GM21423 (cell line): ENCODE measurements around the gene CAMTA1.
"Not testable (repeated sequence)": the region's sequence is repeated elsewhere in the genome, so short reads cannot be mapped to it uniquely, and the experiment has no call there.

Experiments used
- ATAC-seq: cut with Tn5 transposase; IDR thresholded peaks from one replicate; pipeline ENCODE4 v1.9.1; 2021; ENCODE audit warnings: mild to moderate bottlenecking, moderate library complexity; ENCODE audit not compliant: unreplicated experiment

CAMTA1 gene

GRCh38 chr1:6805004-6805416 lies 19.8 kb downstream of the CAMTA1 start:
- no peak for ATAC-seq

GRCh38 chr1:6807782-6808181 lies 22.5 kb downstream of the CAMTA1 start:
- no peak for ATAC-seq

GRCh38 chr1:6809461-6809860 lies 24.2 kb downstream of the CAMTA1 start:
- no peak for ATAC-seq

- ATAC-seq = not testable (repeated sequence)
Measured at GRCh38 chr1:6810146-6810734, 25.0 kb downstream of the CAMTA1 start.

- no peak for ATAC-seq
Measured at GRCh38 chr1:6811583-6811982, 26.3 kb downstream of the CAMTA1 start.

GRCh38 chr1:6813165-6813564 lies 27.9 kb downstream of the CAMTA1 start:
- no peak for ATAC-seq

- no peak for ATAC-seq
Measured at GRCh38 chr1:6815726-6816125, 30.5 kb downstream of the CAMTA1 start.

GRCh38 chr1:6819246-6820040 lies 34.2 kb downstream of the CAMTA1 start:
- no peak for ATAC-seq

- no peak for ATAC-seq
Measured at GRCh38 chr1:6820899-6821298, 35.6 kb downstream of the CAMTA1 start.

GRCh38 chr1:6822530-6823359 lies 37.5 kb downstream of the CAMTA1 start:
- ATAC-seq = no peak

- ATAC-seq = no peak
Measured at GRCh38 chr1:6823793-6824192, 38.5 kb downstream of the CAMTA1 start.

- ATAC-seq = no peak
Measured at GRCh38 chr1:6824665-6825368, 39.6 kb downstream of the CAMTA1 start.

- no peak for ATAC-seq
Measured at GRCh38 chr1:6825828-6826227, 40.6 kb downstream of the CAMTA1 start.

- no peak for ATAC-seq
Measured at GRCh38 chr1:6827079-6827478, 41.8 kb downstream of the CAMTA1 start.

- no peak for ATAC-seq
Measured at GRCh38 chr1:6827630-6828165, 42.4 kb downstream of the CAMTA1 start.

- no peak for ATAC-seq
Measured at GRCh38 chr1:6831366-6831765, 46.1 kb downstream of the CAMTA1 start.

- not testable (repeated sequence) for ATAC-seq
Measured at GRCh38 chr1:6832006-6832405, 46.8 kb downstream of the CAMTA1 start.

- no peak for ATAC-seq
Measured at GRCh38 chr1:6832531-6833188, 47.4 kb downstream of the CAMTA1 start.

GRCh38 chr1:6833804-6834203 lies 48.5 kb downstream of the CAMTA1 start:
- ATAC-seq = no peak

GRCh38 chr1:6834366-6834765 lies 49.1 kb downstream of the CAMTA1 start:
- no peak for ATAC-seq
